B cell (primary cell): ENCODE measurements around the gene PDLIM5. TPM values are rescaled to one million over a fixed set of nuclear protein-coding genes. Genes with fewer than 3 reads are reported as not detected.

Experiments used
- ATAC-seq: fragments of 200-7000 bp; cut with Tn5 transposase; one replicate; pipeline ENCODE4 v1.10.0; 2021; ENCODE audit warnings: low read depth, mild to moderate bottlenecking, moderate number of reproducible peaks, moderate library complexity
- CTCF ChIA-PET: fragments of 350-600 bp; sonication (Branson Sonifier 250); formaldehyde crosslinking; loops from one replicate; lab custom pipeline; 2021; ENCODE audit warnings: antibody characterized with exemption, inconsistent platforms; lab: Charles Lee
- POLR2A ChIA-PET: fragments of 350-600 bp; sonication (Branson Sonifier 250); formaldehyde crosslinking; loops from one replicate; lab custom pipeline; 2021; ENCODE audit warnings: antibody characterized with exemption; lab: Charles Lee
- DNase-seq: peaks from one replicate; pipeline ENCODE4 v3.0.0; 2013
- H2AFZ ChIP-seq: 2 replicates; pipeline ENCODE4 v1.6.1; 2012; ENCODE audit warnings: mild to moderate bottlenecking, low read depth, low read length; ENCODE audit not compliant: insufficient read depth, poor library complexity, severe bottlenecking
- H3K27ac ChIP-seq, 2 donors: 1 replicate in 1 of 2; 2 replicates in 1 of 2; pipeline ENCODE4 v1.5.1; 2012 to 2013; ENCODE audit warnings: low read length in 2 of 2, mild to moderate bottlenecking in 2 of 2, moderate library complexity in 1 of 2
- H3K27me3 ChIP-seq, 4 experiments: fragments of 200-600 bp in 1 of 4; sonication (generic) in 1 of 4; replicated peaks in 1 of 4; 1 replicate in 2 of 4; 2 replicates in 2 of 4; pipeline versions ENCODE4 v1.6.1 to v1.7.0; 2013 to 2016; ENCODE audit warnings: low read length in 3 of 4, mild to moderate bottlenecking in 2 of 4, mixed read lengths in 1 of 4, moderate library complexity in 1 of 4; ENCODE audit not compliant: insufficient read depth in 4 of 4, control insufficient read depth in 3 of 4; ENCODE audit errors: control extremely low read depth in 1 of 4
- H3K36me3 ChIP-seq, 2 experiments: replicated peaks in 1 of 2; 1 replicate in 1 of 2; 2 replicates in 1 of 2; pipeline versions ENCODE4 v1.6.1 to v1.7.1; 2013; ENCODE audit warnings: low read length in 1 of 2; ENCODE audit not compliant: insufficient read depth in 2 of 2, control insufficient read depth in 1 of 2; ENCODE audit errors: control extremely low read depth in 1 of 2, extremely low read depth in 1 of 2
- H3K4me1 ChIP-seq, 2 donors: fragments of 200-600 bp in 1 of 2; sonication (generic) in 1 of 2; 1 replicate in 1 of 2; 2 replicates in 1 of 2; pipeline versions ENCODE4 v1.5.1 to v1.6.1; 2013 to 2017; ENCODE audit warnings: low read length in 2 of 2; ENCODE audit not compliant: control insufficient read depth in 2 of 2, insufficient read depth in 2 of 2
- H3K4me2 ChIP-seq: replicated peaks from 2 replicates; pipeline ENCODE3; 2012; ENCODE audit warnings: mild to moderate bottlenecking, low read depth, low read length; ENCODE audit not compliant: poor library complexity, severe bottlenecking
- H3K4me3 ChIP-seq, 5 experiments: fragments of 200-600 bp in 1 of 5; sonication (generic) in 1 of 5; 1 replicate in 3 of 5; 2 replicates in 2 of 5; pipeline versions ENCODE4 v1.5.1 to v1.7.0; 2011 to 2016; ENCODE audit warnings: low read length in 4 of 5, mild to moderate bottlenecking in 4 of 5, low read depth in 2 of 5, control low read depth in 1 of 5, moderate library complexity in 1 of 5; ENCODE audit not compliant: insufficient read depth in 1 of 5; ENCODE audit errors: control extremely low read depth in 1 of 5, extremely low read depth in 1 of 5
- H3K79me2 ChIP-seq: fragments of 200-600 bp; sonication (generic); one replicate; pipeline ENCODE4 v1.6.0; 2016; ENCODE audit warnings: low read length; ENCODE audit not compliant: control insufficient read depth, insufficient read depth
- H3K9ac ChIP-seq: fragments of 200-600 bp; sonication (generic); 2 replicates; pipeline ENCODE4 v1.6.1; 2017; ENCODE audit warnings: mild to moderate bottlenecking, low read length, moderate library complexity
- H3K9me3 ChIP-seq, 3 donors: one replicate each; pipeline versions ENCODE4 v1.6.1 to v1.7.1; 2013; ENCODE audit warnings: low read length in 2 of 3; ENCODE audit not compliant: control insufficient read depth in 2 of 3, insufficient read depth in 1 of 3; ENCODE audit errors: control extremely low read depth in 1 of 3
- H4K20me1 ChIP-seq: 2 replicates; pipeline ENCODE4 v1.6.0; 2012; ENCODE audit warnings: mild to moderate bottlenecking, low read length; ENCODE audit not compliant: insufficient read depth, control insufficient read depth, poor library complexity, severe bottlenecking
- H3K27ac Mint-ChIP-seq: one replicate; pipeline ENCODE4 v1.8.0; 2021; ENCODE audit warnings: mixed read lengths
- H3K27me3 Mint-ChIP-seq: one replicate; pipeline ENCODE4 v1.8.0; 2021; ENCODE audit warnings: mixed read lengths
- H3K4me1 Mint-ChIP-seq: one replicate; pipeline ENCODE4 v1.8.0; 2021; ENCODE audit warnings: mixed read lengths
- H3K4me3 Mint-ChIP-seq: one replicate; pipeline ENCODE4 v1.8.0; 2021; ENCODE audit warnings: mixed read lengths
- H3K9me3 Mint-ChIP-seq: one replicate; pipeline ENCODE4 v1.8.0; 2022; ENCODE audit warnings: mixed read lengths; ENCODE audit not compliant: insufficient read depth
- CTCF ChIP-seq: fragments of 200-600 bp; IDR thresholded peaks from one replicate; pipeline ENCODE4 v1.8.0; 2022; ENCODE audit warnings: antibody characterized with exemption, mild to moderate bottlenecking
- EZH2 ChIP-seq: IDR thresholded peaks from 2 replicates; pipeline ENCODE4 v1.6.1; 2012; ENCODE audit warnings: borderline replicate concordance, low read depth, mild to moderate bottlenecking, moderate library complexity, low read length; ENCODE audit not compliant: insufficient read depth, poor library complexity, severe bottlenecking
- WGBS: methylation state at CpG from one replicate; pipeline ENCODE4 v1.1.5; 2013; ENCODE audit warnings: missing lambda C conversion rate; ENCODE audit not compliant: insufficient coverage; 5-methylcytosine and 5-hydroxymethylcytosine counted together
- intact Hi-C: fragments of 100-400 bp; cut with micrococcal nuclease; formaldehyde crosslinking; loops from one replicate; pipeline ENCODE4 v1.10.0; 2022
- polyA plus RNA-seq: library from polyadenylated mRNA; depleted of rRNA; stranded (reverse); fragments of >200 nt; gene quantifications from 2 replicates; pipeline ENCODE4 v1.2.3, GENCODE V29; 2012
- total RNA-seq, 2 donors: library from RNA; stranded (reverse); fragments of 120-200 nt in 1 of 2; gene quantifications; 1 replicate in 1 of 2; 2 replicates in 1 of 2; pipeline versions ENCODE4 v1.2.3 to v1.2.4, GENCODE V29; 2013 to 2022

PDLIM5 gene
- total and polyA plus RNA-seq, 2 donors (not counting 1 experiment from before 2014, with no cell fraction given): 24.0 to 30.2 TPM

GRCh38 chr4:94434505-94434904, 17.2 kb upstream of the PDLIM5 start:
- Histone ChIP-seq H3K27ac (no peak overlapping the region), H2AFZ (no peak overlapping the region), H3K4me1 (no peaks in the 10 kb centered on the region), H3K9ac (no peak overlapping the region), H3K9me3 (peaks cover 0 to 3% (median 0%) of the 10 kb centered on the region in 3 donors), H4K20me1 (no peaks in the 10 kb centered on the region), H3K36me3 (no peaks in the 10 kb centered on the region), H3K79me2 (no peaks in the 10 kb centered on the region), H3K4me3 (no peak overlapping the region), H3K4me2 (no peak overlapping the region), H3K27me3 (peaks cover 0 to 4% (median 0%) of the 10 kb centered on the region in 4 experiments)
- Mint-ChIP-seq H3K4me3 (no peak overlapping the region), H3K9me3 (no peaks in the 10 kb centered on the region), H3K27ac (no peak overlapping the region), H3K27me3 (peaks cover 19% of the 10 kb centered on the region), H3K4me1 (no peaks in the 10 kb centered on the region)
- TF ChIP-seq CTCF (no peak), EZH2 (no peak)
- CTCF ChIA-PET: no interaction called here
- no peak for ATAC-seq
- intact Hi-C loops: no loop called here
- POLR2A ChIA-PET: no interaction called here
- no peak for DNase-seq

- intact Hi-C loops: no loop called here
- H3K36me3 ChIP-seq: no peaks in the 10 kb centered on the region
- peaks cover 18% of the 10 kb centered on the region for H3K27me3 Mint-ChIP-seq
- H3K27ac ChIP-seq: no peak overlapping the region
- H3K4me3 ChIP-seq: no peak overlapping the region
- peaks cover 0 to 4% (median 0%) of the 10 kb centered on the region in 4 experiments for H3K27me3 ChIP-seq
- peaks cover 0 to 3% (median 0%) of the 10 kb centered on the region in 3 donors for H3K9me3 ChIP-seq
- DNase-seq: no peak
- H3K9me3 Mint-ChIP-seq: no peaks in the 10 kb centered on the region
- ATAC-seq: no peak
- no peak overlapping the region for H3K9ac ChIP-seq
- H3K27ac Mint-ChIP-seq: no peak overlapping the region
- POLR2A ChIA-PET: no interaction called here
- no peak overlapping the region for H2AFZ ChIP-seq
- no peaks in the 10 kb centered on the region for H3K79me2 ChIP-seq
- H3K4me1 Mint-ChIP-seq: no peaks in the 10 kb centered on the region
- CTCF ChIA-PET: no interaction called here
- H3K4me1 ChIP-seq: no peaks in the 10 kb centered on the region
- no peak overlapping the region for H3K4me3 Mint-ChIP-seq
- no peak overlapping the region for H3K4me2 ChIP-seq
- H4K20me1 ChIP-seq: no peaks in the 10 kb centered on the region
- no CpG with 5 or more reads among the region's 2 CpGs for WGBS
- TF ChIP-seq CTCF (no peak), EZH2 (no peak)
Observed at GRCh38 chr4:94435874-94436273, 15.9 kb upstream of the PDLIM5 start.
